GM12891 (cell line): ENCODE measurements around the gene NIN.

Experiments
- POLR2A ChIP-seq: IDR thresholded peaks from 2 replicates; pipeline ENCODE4 v1.6.1; 2011; ENCODE audit warnings: low read depth, low read length, control low read depth
- POLR2AphosphoS5 ChIP-seq: IDR thresholded peaks from 2 replicates; pipeline ENCODE4 v1.6.1; 2011; ENCODE audit warnings: low read depth, low read length, control low read depth
- POU2F2 ChIP-seq: IDR thresholded peaks from 2 replicates; pipeline ENCODE4 v1.6.1; 2011; ENCODE audit warnings: low read depth, mild to moderate bottlenecking, control low read depth, low read length, moderate library complexity
- SPI1 ChIP-seq: IDR thresholded peaks from 2 replicates; pipeline ENCODE4 v1.6.1; 2011; ENCODE audit warnings: low read depth, low read length, control low read depth
- TAF1 ChIP-seq: IDR thresholded peaks from 2 replicates; pipeline ENCODE4 v1.6.1; 2011; ENCODE audit warnings: low read depth, low read length, control low read depth

GRCh38 chr14:50804181-50804721 lies 26.7 kb downstream of the NIN start:
- no peak for TF ChIP-seq TAF1
- TF ChIP-seq POLR2A = no peak
- no peak for TF ChIP-seq POLR2AphosphoS5
- no peak for TF ChIP-seq POU2F2
- TF ChIP-seq SPI1 = no peak
